Measurements from ENCODE around the gene ZSCAN18. TPM values are rescaled to one million over a fixed set of nuclear protein-coding genes. Genes with fewer than 3 reads are reported as not detected.
A peak's percentile ranks its signal among the peaks of the same experiment; 100 is the strongest.
"Not testable (repeated sequence)": the region's sequence is repeated elsewhere in the genome, so short reads cannot be mapped to it uniquely, and the experiment has no call there.

The ZSCAN18 gene, protein sequence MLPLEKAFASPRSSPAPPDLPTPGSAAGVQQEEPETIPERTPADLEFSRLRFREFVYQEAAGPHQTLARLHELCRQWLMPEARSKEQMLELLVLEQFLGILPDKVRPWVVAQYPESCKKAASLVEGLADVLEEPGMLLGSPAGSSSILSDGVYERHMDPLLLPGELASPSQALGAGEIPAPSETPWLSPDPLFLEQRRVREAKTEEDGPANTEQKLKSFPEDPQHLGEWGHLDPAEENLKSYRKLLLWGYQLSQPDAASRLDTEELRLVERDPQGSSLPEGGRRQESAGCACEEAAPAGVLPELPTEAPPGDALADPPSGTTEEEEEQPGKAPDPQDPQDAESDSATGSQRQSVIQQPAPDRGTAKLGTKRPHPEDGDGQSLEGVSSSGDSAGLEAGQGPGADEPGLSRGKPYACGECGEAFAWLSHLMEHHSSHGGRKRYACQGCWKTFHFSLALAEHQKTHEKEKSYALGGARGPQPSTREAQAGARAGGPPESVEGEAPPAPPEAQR
- total RNA-seq (2012; rRNA removed), result 21.6 and 44.6 TPM in 2 replicates

DNA sequence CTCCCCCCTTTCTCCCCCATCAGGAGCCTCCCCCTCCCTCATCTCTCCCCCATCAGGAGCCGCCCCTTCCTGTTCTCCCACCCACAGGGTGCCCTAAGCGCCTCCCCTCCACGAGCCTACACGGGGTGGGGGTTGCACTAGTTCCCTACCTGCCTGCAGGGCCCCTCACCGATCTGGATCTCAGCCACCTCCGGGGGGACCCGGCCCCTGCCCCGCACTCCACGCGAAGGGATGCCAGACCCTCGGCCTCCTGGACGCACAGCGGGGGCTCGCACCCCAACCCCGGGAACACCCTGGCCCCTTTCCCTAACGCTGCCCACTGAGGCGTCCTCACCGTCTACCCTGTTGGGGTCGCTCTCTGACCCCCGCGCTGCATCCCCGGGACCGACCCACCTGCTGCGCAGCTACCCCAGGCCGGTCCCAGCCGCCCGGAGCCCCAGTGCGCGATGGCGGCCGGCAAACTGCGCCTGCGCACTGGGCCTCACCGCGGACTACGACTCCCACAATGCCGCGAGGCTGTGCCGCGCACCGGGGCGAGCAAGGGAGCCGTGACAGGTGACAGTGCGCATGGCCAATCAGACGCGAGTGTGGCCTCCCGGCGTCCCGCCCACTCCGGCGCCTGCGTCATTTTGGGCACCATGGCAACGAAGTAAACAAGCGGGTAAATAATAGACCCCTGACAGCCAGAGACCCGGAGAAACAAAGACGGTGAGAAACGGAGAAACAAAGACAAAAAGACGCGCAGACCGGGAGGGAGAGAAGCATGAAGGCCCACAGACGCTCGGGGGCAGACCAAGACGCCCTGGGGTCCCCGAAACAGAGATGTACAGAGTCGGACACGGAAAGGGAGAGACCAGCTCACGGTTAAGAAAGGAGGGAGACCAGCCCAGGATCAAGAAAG, at the start of gene ZSCAN18:
Gene ZSCAN18, minus strand, starts transcription at position 451 of the 901 bp plus-strand sequence. CDS start 7,964 bp downstream, outside the sequence.
- peak within 1 kb of the TSS; percentile 99 for H3K9ac ChIP-seq (ENCODE audit: low read depth, low read length)
- H3K27me3 ChIP-seq (ENCODE audit: control insufficient read depth, insufficient read depth, low read length), result no peaks in the 10 kb centered on the region
- peak within 1 kb of the TSS; percentile 97 for H3K4me3 ChIP-seq (ENCODE audit: low read length)
- H3K4me2 ChIP-seq (ENCODE audit: low read length), result peak within 1 kb of the TSS; percentile 85
- H3K36me3 ChIP-seq (ENCODE audit: insufficient read depth, low read length), result peaks cover 4% of the 10 kb centered on the region
- H3K9me3 ChIP-seq (replicated peaks; ENCODE audit: low read length), result peaks cover 24% of the 10 kb centered on the region
- no peaks in the 10 kb centered on the region for H3K4me1 ChIP-seq (ENCODE audit: control insufficient read depth, insufficient read depth, low read length)

DNA sequence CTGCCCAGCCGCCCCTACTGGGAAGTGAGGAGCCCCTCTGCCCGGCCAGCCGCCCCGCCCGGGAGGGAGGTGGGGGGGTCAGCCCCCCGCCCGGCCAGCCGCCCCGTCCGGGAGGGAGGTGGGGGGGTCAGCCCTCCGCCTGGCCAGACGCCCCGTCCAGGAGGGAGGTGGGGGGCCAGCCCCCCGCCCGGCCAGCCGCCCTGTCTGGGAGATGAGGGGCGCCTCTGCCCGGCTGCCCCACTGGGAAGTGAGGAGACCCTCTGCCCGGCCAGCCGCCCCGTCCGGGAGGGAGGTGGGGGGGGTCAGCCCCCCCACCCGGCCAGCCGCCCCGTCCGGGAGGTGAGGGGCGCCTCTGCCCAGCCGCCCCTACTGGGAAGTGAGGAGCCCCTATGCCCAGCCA, 49.4 kb upstream of the ZSCAN18 start:
- not testable (repeated sequence) for H3K36me3 ChIP-seq (ENCODE audit: insufficient read depth, low read length); H3K4me3 ChIP-seq (ENCODE audit: low read length); H3K4me1 ChIP-seq (ENCODE audit: control insufficient read depth, insufficient read depth, low read length); H3K4me2 ChIP-seq (ENCODE audit: low read length); H3K9ac ChIP-seq (ENCODE audit: low read depth, low read length); H3K27me3 ChIP-seq (ENCODE audit: control insufficient read depth, insufficient read depth, low read length)
- H3K9me3 ChIP-seq (replicated peaks; ENCODE audit: low read length), result peaks cover 19% of the 10 kb centered on the region

DNA sequence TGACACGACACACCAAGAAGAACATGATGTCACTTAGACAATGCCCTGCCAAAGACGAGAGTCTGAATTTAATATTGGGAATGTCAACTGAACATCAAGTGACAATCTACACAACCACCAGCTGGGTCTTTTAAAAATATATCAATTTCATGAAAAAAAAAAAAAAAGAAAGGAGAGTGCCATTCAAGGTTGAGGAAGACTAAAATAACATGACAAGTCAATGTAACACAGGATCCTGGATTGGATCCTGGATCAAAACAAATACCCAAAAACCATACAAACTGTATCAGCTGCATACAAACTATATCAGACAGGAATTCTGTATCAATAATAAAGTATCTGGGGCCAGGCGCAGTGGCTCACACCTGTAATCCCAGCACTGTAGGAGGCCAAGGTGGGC, 47.8 kb upstream of the ZSCAN18 start:
- no peaks in the 10 kb centered on the region for H3K4me1 ChIP-seq (ENCODE audit: control insufficient read depth, insufficient read depth, low read length)
- H3K9me3 ChIP-seq (replicated peaks; ENCODE audit: low read length), result peaks cover 14% of the 10 kb centered on the region
- no peak overlapping the region for H3K4me3 ChIP-seq (ENCODE audit: low read length)
- no peaks in the 10 kb centered on the region for H3K27me3 ChIP-seq (ENCODE audit: control insufficient read depth, insufficient read depth, low read length)
- H3K9ac ChIP-seq (ENCODE audit: low read depth, low read length), result no peak overlapping the region
- no peak overlapping the region for H3K4me2 ChIP-seq (ENCODE audit: low read length)
- H3K36me3 ChIP-seq (ENCODE audit: insufficient read depth, low read length), result peaks cover 19% of the 10 kb centered on the region

DNA sequence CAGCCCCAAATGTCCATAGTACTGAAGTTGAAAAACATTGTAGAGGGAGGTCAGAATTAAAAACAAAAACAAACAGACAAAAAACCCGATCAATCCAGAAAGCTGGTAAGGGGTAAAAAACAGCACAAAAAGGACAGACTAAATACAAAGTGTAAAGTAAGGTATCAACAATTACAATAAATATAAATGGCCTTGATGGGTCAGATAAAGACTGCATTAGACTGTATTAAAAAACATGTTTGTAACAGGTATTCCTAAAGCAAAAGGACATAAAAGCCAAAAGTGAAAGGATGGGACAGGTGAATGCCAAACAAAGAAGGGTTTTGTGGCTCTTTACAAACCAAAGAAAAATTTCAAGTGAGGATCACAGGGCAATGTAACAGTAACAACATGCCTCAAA, 36.2 kb upstream of the ZSCAN18 start:
- H3K4me1 ChIP-seq (ENCODE audit: control insufficient read depth, insufficient read depth, low read length), result no peaks in the 10 kb centered on the region
- H3K9me3 ChIP-seq (replicated peaks; ENCODE audit: low read length), result peaks cover 51% of the 10 kb centered on the region
- no peak overlapping the region for H3K4me3 ChIP-seq (ENCODE audit: low read length)
- H3K27me3 ChIP-seq (ENCODE audit: control insufficient read depth, insufficient read depth, low read length), result no peaks in the 10 kb centered on the region
- H3K4me2 ChIP-seq (ENCODE audit: low read length), result no peak overlapping the region
- peaks cover 61% of the 10 kb centered on the region for H3K36me3 ChIP-seq (ENCODE audit: insufficient read depth, low read length)
- H3K9ac ChIP-seq (ENCODE audit: low read depth, low read length), result no peak overlapping the region

DNA sequence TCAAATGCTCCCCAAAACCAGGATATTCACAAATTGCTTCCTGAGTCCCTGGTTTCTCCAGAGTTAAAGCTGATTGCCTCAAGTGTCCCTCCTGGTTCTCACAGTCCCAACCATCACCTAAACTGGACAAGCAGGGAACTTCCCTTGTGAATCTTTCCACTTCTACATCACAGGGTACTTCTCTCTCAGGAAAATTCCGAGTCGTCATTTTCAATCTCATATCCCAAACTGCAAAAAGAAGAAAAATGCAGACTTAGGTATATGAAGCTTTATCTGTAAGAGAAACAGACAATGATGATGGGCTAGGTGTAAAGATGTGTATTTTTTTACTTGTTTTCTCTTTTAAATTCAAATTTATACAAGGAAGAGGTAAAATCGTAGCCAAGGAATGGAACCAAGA, 31.3 kb upstream of the ZSCAN18 start:
- Histone ChIP-seq H3K4me2 (ENCODE audit: low read length) (no peak overlapping the region), H3K9ac (ENCODE audit: low read depth, low read length) (no peak overlapping the region), H3K36me3 (ENCODE audit: insufficient read depth, low read length) (peaks cover 60% of the 10 kb centered on the region), H3K9me3 (replicated peaks; ENCODE audit: low read length) (peaks cover 75% of the 10 kb centered on the region), H3K4me3 (ENCODE audit: low read length) (peak overlapping the region; percentile 32), H3K4me1 (ENCODE audit: control insufficient read depth, insufficient read depth, low read length) (no peaks in the 10 kb centered on the region), H3K27me3 (ENCODE audit: control insufficient read depth, insufficient read depth, low read length) (no peaks in the 10 kb centered on the region)

DNA sequence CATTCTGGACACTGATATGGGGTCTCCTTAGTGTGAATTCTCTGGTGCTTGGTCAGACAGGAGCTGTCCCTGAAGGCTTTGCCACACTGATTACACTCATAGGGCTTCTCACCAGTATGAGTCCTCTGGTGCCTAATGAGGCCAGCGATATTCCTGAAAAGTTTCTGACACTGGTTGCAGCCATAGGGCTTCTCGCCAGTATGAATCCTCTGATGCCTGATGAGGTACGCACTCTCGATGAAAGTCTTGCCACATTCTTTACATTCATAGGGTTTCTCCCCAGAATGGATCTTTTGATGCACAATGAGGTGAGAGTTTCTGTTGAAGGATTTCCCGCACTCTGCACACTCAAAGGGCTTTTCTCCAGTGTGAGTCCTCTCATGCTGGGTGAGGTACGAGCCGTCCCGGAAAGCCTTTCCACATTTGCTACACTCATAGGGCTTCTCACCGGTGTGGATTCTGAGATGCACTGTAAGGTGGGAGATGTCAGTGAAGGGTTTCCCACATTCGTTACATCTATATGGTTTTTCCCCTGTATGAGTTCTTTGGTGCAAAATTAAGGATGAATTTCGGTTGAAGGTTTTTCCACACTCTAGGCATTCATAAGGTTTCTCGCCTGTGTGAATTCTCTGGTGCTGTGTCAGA, 30.1 kb upstream of the ZSCAN18 start:
- H3K4me2 ChIP-seq (ENCODE audit: low read length), result no peak overlapping the region
- H3K27me3 ChIP-seq (ENCODE audit: control insufficient read depth, insufficient read depth, low read length), result no peaks in the 10 kb centered on the region
- no peak overlapping the region for H3K9ac ChIP-seq (ENCODE audit: low read depth, low read length)
- H3K9me3 ChIP-seq (replicated peaks; ENCODE audit: low read length), result peaks cover 77% of the 10 kb centered on the region
- peaks cover 50% of the 10 kb centered on the region for H3K36me3 ChIP-seq (ENCODE audit: insufficient read depth, low read length)
- H3K4me3 ChIP-seq (ENCODE audit: low read length), result no peak overlapping the region
- H3K4me1 ChIP-seq (ENCODE audit: control insufficient read depth, insufficient read depth, low read length), result no peaks in the 10 kb centered on the region

DNA sequence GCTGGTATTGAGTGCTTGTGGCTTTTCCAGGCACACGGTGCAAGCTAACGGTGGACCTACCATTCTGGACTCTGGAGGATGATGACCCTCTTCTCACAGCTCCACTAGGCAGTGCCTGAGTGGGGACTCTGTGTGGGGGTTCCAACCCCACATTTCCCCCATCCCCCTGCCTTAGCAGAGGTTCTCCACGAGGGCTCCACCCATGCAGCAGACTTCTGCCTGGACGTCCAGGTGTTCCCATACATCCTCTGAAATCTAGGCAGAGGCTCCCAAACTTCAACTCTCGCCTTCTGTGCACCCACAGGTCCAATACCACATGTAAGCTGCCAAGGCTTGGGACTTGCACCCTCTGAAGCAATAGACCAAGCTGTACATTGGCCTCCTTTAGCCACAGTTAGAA, 25.3 kb upstream of the ZSCAN18 start:
- Histone ChIP-seq H3K4me2 (ENCODE audit: low read length) (no peak overlapping the region), H3K9ac (ENCODE audit: low read depth, low read length) (no peak overlapping the region), H3K4me1 (ENCODE audit: control insufficient read depth, insufficient read depth, low read length) (no peaks in the 10 kb centered on the region), H3K4me3 (ENCODE audit: low read length) (no peak overlapping the region), H3K9me3 (replicated peaks; ENCODE audit: low read length) (peaks cover 62% of the 10 kb centered on the region), H3K36me3 (ENCODE audit: insufficient read depth, low read length) (peaks cover 17% of the 10 kb centered on the region), H3K27me3 (ENCODE audit: control insufficient read depth, insufficient read depth, low read length) (no peaks in the 10 kb centered on the region)

DNA sequence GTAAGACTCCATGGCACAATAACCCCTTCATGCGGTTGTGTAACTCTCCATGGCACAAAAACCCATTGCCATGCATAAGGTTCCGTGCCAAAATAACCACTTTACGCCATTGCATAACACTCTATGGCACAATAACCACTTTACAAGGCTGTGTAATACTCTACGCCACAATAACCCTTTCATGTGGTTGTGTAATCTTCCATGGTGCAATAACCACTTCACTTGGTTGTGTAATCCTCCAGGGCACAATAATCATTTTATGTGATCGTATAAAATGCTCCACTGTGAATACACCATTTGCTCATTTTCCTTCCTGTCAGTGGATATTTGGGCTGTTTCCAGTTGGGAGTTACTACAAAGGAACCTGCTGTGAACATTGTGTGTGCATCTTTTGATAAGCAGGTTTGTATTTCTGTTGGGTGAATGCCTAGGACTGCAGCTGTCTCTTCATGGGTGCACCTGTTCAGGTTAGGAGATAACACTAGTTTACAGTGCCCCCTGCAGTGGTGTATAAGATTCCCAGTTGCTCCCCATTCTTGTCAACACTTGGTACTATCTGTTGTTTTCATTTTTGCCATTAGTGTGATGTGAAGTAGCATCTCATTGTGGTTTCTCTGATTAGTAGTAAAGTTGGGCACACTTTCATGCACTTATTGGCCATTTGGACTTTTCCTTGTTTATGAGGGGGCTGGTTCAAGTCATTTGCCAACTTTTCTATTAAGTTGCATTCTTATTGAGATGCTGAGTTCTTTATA, 21.1 kb upstream of the ZSCAN18 start:
- no peaks in the 10 kb centered on the region for H3K27me3 ChIP-seq (ENCODE audit: control insufficient read depth, insufficient read depth, low read length)
- H3K4me2 ChIP-seq (ENCODE audit: low read length), result no peak overlapping the region
- H3K9me3 ChIP-seq (replicated peaks; ENCODE audit: low read length), result peaks cover 49% of the 10 kb centered on the region
- no peak overlapping the region for H3K4me3 ChIP-seq (ENCODE audit: low read length)
- no peaks in the 10 kb centered on the region for H3K36me3 ChIP-seq (ENCODE audit: insufficient read depth, low read length)
- H3K4me1 ChIP-seq (ENCODE audit: control insufficient read depth, insufficient read depth, low read length), result no peaks in the 10 kb centered on the region
- no peak overlapping the region for H3K9ac ChIP-seq (ENCODE audit: low read depth, low read length)

DNA sequence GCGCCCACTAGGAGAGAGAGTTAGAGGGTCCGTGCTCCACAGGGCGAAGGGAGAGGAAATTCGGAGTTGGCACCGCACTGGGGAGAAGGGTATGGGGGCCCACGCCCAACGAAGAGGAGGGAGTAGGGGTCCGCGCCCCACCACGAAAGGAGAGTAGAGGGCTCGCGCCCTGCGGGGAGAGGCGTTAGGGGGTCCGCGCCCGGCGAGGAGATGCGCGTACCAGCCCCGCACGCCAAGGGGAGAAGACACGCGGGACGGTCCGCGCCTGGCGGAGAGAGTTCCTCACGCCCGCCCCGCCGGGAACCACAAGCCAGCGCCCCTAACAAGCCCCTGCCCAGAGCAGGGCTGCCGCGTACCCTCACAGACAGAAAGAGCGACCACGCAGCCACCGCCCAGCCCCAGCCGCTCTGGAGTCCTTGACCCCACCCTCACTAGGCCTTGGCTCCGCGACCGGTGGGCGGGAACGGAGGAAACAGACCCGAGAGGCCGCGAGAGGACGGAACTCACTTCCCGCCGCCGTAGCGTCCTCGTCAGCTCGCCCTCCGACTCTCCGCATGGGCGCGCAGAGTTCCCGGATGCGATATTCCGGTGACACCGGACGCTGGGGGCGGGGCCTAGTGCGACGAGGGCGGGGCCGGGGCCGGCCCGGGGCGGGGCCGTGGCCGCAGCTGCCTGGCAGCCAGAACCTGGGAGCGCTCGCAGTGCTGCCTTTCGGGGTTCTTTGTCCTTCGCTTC, 20.0 kb upstream of the ZSCAN18 start:
- Histone ChIP-seq H3K9ac (ENCODE audit: low read depth, low read length) (no peak overlapping the region), H3K4me2 (ENCODE audit: low read length) (no peak overlapping the region), H3K4me3 (ENCODE audit: low read length) (peak overlapping the region; percentile 30), H3K36me3 (ENCODE audit: insufficient read depth, low read length) (no peaks in the 10 kb centered on the region), H3K4me1 (ENCODE audit: control insufficient read depth, insufficient read depth, low read length) (no peaks in the 10 kb centered on the region), H3K27me3 (ENCODE audit: control insufficient read depth, insufficient read depth, low read length) (no peaks in the 10 kb centered on the region), H3K9me3 (replicated peaks; ENCODE audit: low read length) (peaks cover 45% of the 10 kb centered on the region)

DNA sequence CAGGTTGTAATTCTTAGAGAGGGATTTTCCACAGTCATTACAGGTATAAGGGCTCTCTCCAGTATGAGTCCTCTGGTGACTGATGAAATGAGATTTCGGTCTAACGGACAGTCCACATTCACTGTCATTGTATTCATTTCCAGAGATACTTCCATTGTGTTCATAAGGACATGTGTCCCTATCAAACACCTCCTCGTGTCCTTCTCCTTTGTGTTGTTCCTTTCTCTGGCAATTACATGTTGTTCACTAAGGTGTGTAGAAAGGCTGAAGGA, 10.5 kb upstream of the ZSCAN18 start:
- H3K36me3 ChIP-seq (ENCODE audit: insufficient read depth, low read length), result no peaks in the 10 kb centered on the region
- H3K9me3 ChIP-seq (replicated peaks; ENCODE audit: low read length), result peaks cover 47% of the 10 kb centered on the region
- no peak overlapping the region for H3K4me2 ChIP-seq (ENCODE audit: low read length)
- no peak overlapping the region for H3K4me3 ChIP-seq (ENCODE audit: low read length)
- H3K4me1 ChIP-seq (ENCODE audit: control insufficient read depth, insufficient read depth, low read length), result no peaks in the 10 kb centered on the region
- no peak overlapping the region for H3K9ac ChIP-seq (ENCODE audit: low read depth, low read length)
- H3K27me3 ChIP-seq (ENCODE audit: control insufficient read depth, insufficient read depth, low read length), result no peaks in the 10 kb centered on the region
